Activated CD8-positive, alpha-beta T cell treated with anti-CD3 and anti-CD28 coated beads for 36 hours (primary cell): ENCODE measurements around the gene ELOVL6. TPM values are rescaled to one million over a fixed set of nuclear protein-coding genes. Genes with fewer than 3 reads are reported as not detected.
A peak's percentile ranks its signal among the peaks of the same experiment; 100 is the strongest.
"Not testable (repeated sequence)": the region's sequence is repeated elsewhere in the genome, so short reads cannot be mapped to it uniquely, and the experiment has no call there.

ENCODE experiments used
- ATAC-seq: fragments of 200-7000 bp; cut with Tn5 transposase; one replicate; pipeline ENCODE4 v1.10.0; 2021; ENCODE audit warnings: mild to moderate bottlenecking, moderate library complexity
- CTCF ChIA-PET: fragments of 350-600 bp; sonication (Branson Sonifier 250); formaldehyde crosslinking; loops from one replicate; lab custom pipeline; 2021; ENCODE audit warnings: antibody characterized with exemption; lab: Charles Lee
- POLR2A ChIA-PET: fragments of 350-600 bp; sonication (Branson Sonifier 250); formaldehyde crosslinking; loops from one replicate; lab custom pipeline; 2021; ENCODE audit warnings: antibody characterized with exemption; lab: Charles Lee
- DNase-seq: peaks from one replicate; pipeline ENCODE4 v3.0.0-alpha.2; 2020
- H3K27ac Mint-ChIP-seq: one replicate; pipeline ENCODE4 v1.8.0; 2021; ENCODE audit warnings: mild to moderate bottlenecking, mixed read lengths
- H3K27me3 Mint-ChIP-seq: one replicate; pipeline ENCODE4 v1.8.0; 2021; ENCODE audit warnings: mixed read lengths
- H3K36me3 Mint-ChIP-seq: one replicate; pipeline ENCODE4 v1.8.0; 2021; ENCODE audit warnings: low read depth, mixed read lengths
- H3K4me1 Mint-ChIP-seq: one replicate; pipeline ENCODE4 v1.8.0; 2021; ENCODE audit warnings: low read depth, mixed read lengths
- H3K4me3 Mint-ChIP-seq: one replicate; pipeline ENCODE4 v1.8.0; 2021; ENCODE audit warnings: mild to moderate bottlenecking, moderate library complexity, mixed read lengths
- H3K9me3 Mint-ChIP-seq: one replicate; pipeline ENCODE4 v1.8.0; 2021; ENCODE audit warnings: mixed read lengths
- CTCF ChIP-seq: fragments of 200-600 bp; IDR thresholded peaks from one replicate; pipeline ENCODE4 v1.8.0; 2022; ENCODE audit warnings: antibody characterized with exemption, mild to moderate bottlenecking
- intact Hi-C: fragments of 100-400 bp; cut with micrococcal nuclease; formaldehyde crosslinking; loops from one replicate; pipeline ENCODE4 v1.10.0; 2022
- total RNA-seq, 2 experiments: library from RNA; stranded (reverse); gene quantifications; one replicate each; pipeline ENCODE4 v1.2.3, GENCODE V29; 2021

Gene ELOVL6
- total RNA-seq, 2 experiments from 2014 or later = 4.7 to 7.7 TPM

GRCh38 chr4:110224142-110224541 is 25.7 kb upstream of the ELOVL6 start:
- no peaks in the 10 kb centered on the region for H3K36me3 Mint-ChIP-seq
- CTCF ChIA-PET = interaction anchor here (0.9 kb wide), 1 partner anchor 174 kb away, joined by 3 read pairs; no protein-coding TSS in a partner anchor
- no peaks in the 10 kb centered on the region for H3K4me1 Mint-ChIP-seq
- peaks cover 1% of the 10 kb centered on the region for H3K9me3 Mint-ChIP-seq
- H3K4me3 Mint-ChIP-seq = no peak overlapping the region
- DNase-seq (no peak), ATAC-seq (no peak)
- no peak for TF ChIP-seq CTCF
- intact Hi-C loops = no loop called here
- H3K27ac Mint-ChIP-seq = no peak overlapping the region
- no peaks in the 10 kb centered on the region for H3K27me3 Mint-ChIP-seq
- POLR2A ChIA-PET = no interaction called here

- ATAC-seq, intact Hi-C loops, H3K36me3 Mint-ChIP-seq, H3K27me3 Mint-ChIP-seq, H3K4me1 Mint-ChIP-seq, POLR2A ChIA-PET, DNase-seq, CTCF ChIA-PET, H3K27ac Mint-ChIP-seq, H3K9me3 Mint-ChIP-seq, H3K4me3 Mint-ChIP-seq: not testable (repeated sequence)
These were observed 20.5 kb upstream of the ELOVL6 start for GRCh38 chr4:110218935-110219334.

- DNase-seq, POLR2A ChIA-PET, intact Hi-C loops, H3K27ac Mint-ChIP-seq, ATAC-seq, H3K4me1 Mint-ChIP-seq, H3K9me3 Mint-ChIP-seq, H3K4me3 Mint-ChIP-seq, H3K36me3 Mint-ChIP-seq, H3K27me3 Mint-ChIP-seq: not testable (repeated sequence)
- CTCF ChIA-PET = interaction anchor here (1.0 kb wide), 1 partner anchor 127 kb away, joined by 3 read pairs; no protein-coding TSS in a partner anchor
These were observed 18.8 kb upstream of the ELOVL6 start for GRCh38 chr4:110217181-110217580.

- no peak overlapping the region for H3K4me3 Mint-ChIP-seq
- intact Hi-C loops = no loop called here
- DNase-seq = no peak
- no peak for ATAC-seq
- no peak overlapping the region for H3K27ac Mint-ChIP-seq
- peaks cover 1% of the 10 kb centered on the region for H3K4me1 Mint-ChIP-seq
- TF ChIP-seq CTCF = no peak
- H3K27me3 Mint-ChIP-seq = peaks cover 2% of the 10 kb centered on the region
- H3K9me3 Mint-ChIP-seq = peaks cover 7% of the 10 kb centered on the region
- no peaks in the 10 kb centered on the region for H3K36me3 Mint-ChIP-seq
- POLR2A ChIA-PET = no interaction called here
- CTCF ChIA-PET = no interaction called here
These were observed 17.7 kb upstream of the ELOVL6 start for GRCh38 chr4:110216129-110216528.

GRCh38 chr4:110211770-110212061 is 13.3 kb upstream of the ELOVL6 start:
- Mint-ChIP-seq H3K4me1 (peaks cover 2% of the 10 kb centered on the region), H3K4me3 (no peak overlapping the region), H3K9me3 (no peaks in the 10 kb centered on the region), H3K36me3 (no peaks in the 10 kb centered on the region), H3K27ac (no peak overlapping the region), H3K27me3 (no peaks in the 10 kb centered on the region)
- DNase-seq = no peak
- ChIA-PET POLR2A (no interaction called here), CTCF (interaction anchor here (0.6 to 1.0 kb wide), 4 partner anchors 156 to 373 kb away, joined by 3 to 4 read pairs (median 4); no protein-coding TSS in a partner anchor)
- no peak for TF ChIP-seq CTCF
- intact Hi-C loops = no loop called here
- ATAC-seq = no peak

GRCh38 chr4:110211007-110211769 is 12.8 kb upstream of the ELOVL6 start:
- TF ChIP-seq CTCF = peak; percentile 72

More at GRCh38 chr4:110211007-110211769, 12.8 kb upstream of the ELOVL6 start:
- intact Hi-C loops = no loop called here
- POLR2A ChIA-PET = no interaction called here
- ATAC-seq = peak; percentile 67
- H3K4me1 Mint-ChIP-seq = peaks cover 2% of the 10 kb centered on the region
- CTCF ChIA-PET = interaction anchor here (0.6 to 1.3 kb wide), 12 partner anchors 8 to 374 kb away, joined by 3 to 4 read pairs (median 3); no protein-coding TSS in a partner anchor
- H3K4me3 Mint-ChIP-seq = no peak overlapping the region
- H3K9me3 Mint-ChIP-seq = no peaks in the 10 kb centered on the region
- no peaks in the 10 kb centered on the region for H3K27me3 Mint-ChIP-seq
- H3K27ac Mint-ChIP-seq = no peak overlapping the region
- DNase-seq = peak; percentile 59
- no peaks in the 10 kb centered on the region for H3K36me3 Mint-ChIP-seq
